Jurkat, Clone E6-1 (cell line): Measurements from ENCODE around the gene PAX6.

Source experiments
- DNase-seq: peaks from one replicate; pipeline ENCODE4 v3.0.0-alpha.2; 2011; ENCODE audit warnings: low read depth, low spot score
- H3K4me3 ChIP-seq: 2 replicates; pipeline ENCODE4 v1.5.1; 2011; ENCODE audit warnings: mild to moderate bottlenecking, low read length, control low read depth, moderate library complexity

The PAX6 gene

DNA sequence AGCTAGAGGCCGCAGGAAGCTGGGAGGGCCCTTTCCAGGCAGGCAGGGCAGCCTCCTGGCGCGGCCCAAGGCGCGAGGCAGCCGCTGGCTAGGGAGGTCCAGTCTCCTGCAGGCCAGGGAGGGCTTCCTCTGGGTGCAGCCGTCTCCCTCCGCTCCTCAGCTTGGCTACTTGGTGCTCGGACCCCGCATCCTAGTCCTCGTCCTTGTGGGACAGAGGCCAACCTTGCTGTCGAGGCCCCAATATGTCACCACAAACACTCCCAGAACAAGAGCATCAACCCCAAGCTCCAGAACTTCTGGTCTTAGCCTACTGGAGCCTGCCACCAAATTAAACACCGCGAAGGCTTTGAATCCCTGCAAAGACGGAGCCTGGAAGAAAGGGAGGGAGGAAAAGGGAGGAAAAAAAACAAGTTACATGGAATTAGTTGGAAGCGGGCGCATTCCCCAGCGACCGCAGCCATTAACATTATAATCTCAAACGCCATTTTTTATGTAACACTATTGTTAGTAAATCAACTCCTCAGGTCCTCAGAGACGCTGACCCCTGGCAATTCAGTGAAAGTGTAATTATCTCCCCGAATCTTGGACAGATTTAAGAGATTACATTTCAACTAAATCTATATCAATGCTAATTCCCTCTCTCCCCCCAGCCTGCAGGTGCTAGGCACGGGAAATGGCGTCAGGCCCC is 12.7 kb upstream of the PAX6 start:
- H3K4me3 ChIP-seq, result no peak overlapping the region
- no peak for DNase-seq

DNA sequence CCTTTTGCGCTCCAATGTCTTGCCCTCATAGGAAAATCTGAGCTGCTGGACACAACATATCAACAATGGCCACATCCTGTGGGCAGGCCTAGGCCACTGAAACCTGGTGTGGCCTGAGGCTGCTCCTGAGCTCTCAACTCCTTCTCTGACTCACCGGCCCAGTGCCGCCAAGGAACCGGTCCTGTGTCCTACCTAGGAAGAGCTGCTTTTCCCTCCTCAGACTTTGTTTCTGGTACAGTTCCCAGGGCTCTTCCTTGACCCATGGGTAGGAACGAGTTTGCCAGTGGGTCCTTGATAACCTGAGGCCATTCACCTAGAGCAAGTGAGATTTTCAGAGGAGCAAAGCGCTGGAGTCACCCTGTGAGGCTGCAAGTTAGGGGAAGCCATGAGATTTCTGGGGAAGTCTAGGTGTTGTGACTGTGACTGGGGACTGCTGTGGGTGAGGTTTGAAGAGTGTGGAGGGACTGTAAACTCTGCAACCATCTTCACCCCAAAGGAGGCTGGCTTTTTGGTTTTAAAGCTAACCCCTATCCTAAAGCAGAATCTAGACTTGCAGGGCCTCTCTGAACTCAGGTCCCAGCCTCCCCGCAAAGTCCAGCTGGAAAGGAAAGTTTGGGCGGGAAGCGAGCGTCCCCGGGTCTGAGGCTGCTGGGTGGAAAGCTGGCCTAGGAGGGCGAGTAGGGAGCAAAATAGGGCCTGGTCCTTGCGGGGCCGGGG is 12.0 kb upstream of the PAX6 start:
- no peak for DNase-seq
- H3K4me3 ChIP-seq, result no peak overlapping the region

DNA sequence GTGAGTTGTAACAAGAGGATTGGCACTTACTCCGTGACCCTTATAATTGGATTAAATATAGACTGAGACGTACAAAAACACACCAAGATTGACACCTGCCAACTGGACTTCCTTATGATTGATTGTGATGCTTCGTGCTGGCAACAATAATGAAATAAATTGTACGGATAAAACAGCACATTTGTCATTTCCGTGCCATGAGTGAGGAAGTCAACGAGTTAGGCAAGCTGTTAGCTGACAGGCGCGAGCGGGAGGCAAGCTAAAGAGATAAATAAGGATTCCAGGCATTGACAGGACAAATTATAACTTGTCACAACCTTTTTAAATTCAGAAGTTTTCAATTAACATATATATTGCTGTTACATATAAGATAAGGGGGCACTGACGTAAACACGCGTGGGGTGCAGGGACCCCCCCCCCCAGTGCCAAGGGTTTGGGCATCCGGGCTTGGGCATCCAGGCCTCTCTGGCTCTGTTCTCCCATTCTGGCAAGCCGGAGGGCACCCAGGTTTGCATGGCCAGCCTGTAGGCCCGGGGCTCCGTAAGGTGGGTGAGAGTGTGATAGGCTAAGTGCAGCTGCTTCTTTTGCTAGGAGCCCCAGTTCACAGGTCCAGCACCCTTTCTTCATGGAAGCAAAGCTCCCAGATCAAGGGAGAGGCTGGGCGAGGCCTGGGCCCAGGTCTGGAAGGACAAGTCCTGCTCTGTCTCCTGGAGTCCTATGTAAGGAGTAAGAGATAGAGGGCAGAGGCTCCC is 11.2 kb upstream of the PAX6 start:
- H3K4me3 ChIP-seq, result no peak overlapping the region
- no peak for DNase-seq

DNA sequence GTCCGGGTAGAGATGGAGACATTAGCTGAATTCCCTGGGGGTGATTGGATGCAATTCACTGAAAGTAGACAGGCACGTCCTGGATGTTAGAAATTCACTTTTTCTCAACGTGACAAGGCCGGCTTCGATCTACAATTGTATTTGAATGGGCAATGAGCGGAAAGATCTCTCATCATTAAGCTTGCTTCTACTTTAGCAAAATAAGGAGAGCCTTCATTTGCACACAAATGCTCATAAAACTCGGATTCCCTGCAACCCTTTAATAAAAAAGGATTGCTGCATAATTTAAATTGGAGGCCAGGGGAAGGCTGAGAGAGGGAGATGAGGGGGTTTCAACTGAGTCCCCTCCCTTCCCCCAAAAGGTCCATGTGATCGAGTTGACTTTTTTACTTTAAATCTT is 10.6 kb upstream of the PAX6 start:
- no peak overlapping the region for H3K4me3 ChIP-seq
- no peak for DNase-seq

DNA sequence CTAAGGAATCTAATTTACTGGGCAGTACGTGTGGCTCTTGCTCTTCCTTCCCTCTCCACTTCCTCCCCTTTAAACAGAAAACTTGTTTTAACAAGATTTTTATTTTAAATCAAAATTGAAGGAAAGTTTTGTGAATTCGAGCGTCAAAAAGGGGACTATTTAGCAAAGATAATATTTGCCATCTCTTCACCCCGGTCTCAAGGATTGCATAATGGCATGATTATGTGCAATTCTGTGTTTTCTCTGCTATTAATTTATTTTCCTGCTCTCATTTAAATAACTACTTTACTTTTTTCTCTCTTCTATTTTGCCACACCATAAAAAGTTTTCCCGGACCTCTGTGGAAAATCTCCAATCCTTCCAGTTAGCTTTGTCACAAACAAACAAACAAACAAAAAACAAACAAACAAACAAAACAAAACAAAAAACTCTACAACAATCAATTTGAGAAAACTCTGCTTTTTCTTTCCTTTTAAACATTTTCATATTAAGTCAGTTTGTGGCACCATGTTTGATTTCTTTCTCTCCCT is 10.2 kb upstream of the PAX6 start:
- no peak for DNase-seq
- H3K4me3 ChIP-seq, result no peak overlapping the region

DNA sequence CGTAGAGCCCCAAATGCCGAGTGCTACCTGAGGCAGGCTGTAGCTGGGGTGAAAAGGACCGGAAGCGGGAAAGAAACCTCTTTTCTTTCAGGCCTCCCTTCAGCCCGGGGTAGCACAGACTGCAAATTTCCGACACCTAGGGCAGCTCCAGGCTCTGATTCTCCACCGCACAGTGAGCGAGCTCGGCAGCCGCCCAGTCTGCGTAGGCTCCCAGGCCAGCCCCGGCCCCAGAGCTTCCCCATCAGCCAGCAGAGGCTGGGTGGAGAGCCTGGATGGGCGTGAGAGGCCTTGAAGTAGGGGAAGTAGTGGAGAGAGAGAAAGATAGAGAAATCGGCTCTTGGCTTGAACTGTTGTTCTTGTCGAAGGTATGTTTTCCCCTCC is 9.3 kb upstream of the PAX6 start:
- no peak for DNase-seq

DNA sequence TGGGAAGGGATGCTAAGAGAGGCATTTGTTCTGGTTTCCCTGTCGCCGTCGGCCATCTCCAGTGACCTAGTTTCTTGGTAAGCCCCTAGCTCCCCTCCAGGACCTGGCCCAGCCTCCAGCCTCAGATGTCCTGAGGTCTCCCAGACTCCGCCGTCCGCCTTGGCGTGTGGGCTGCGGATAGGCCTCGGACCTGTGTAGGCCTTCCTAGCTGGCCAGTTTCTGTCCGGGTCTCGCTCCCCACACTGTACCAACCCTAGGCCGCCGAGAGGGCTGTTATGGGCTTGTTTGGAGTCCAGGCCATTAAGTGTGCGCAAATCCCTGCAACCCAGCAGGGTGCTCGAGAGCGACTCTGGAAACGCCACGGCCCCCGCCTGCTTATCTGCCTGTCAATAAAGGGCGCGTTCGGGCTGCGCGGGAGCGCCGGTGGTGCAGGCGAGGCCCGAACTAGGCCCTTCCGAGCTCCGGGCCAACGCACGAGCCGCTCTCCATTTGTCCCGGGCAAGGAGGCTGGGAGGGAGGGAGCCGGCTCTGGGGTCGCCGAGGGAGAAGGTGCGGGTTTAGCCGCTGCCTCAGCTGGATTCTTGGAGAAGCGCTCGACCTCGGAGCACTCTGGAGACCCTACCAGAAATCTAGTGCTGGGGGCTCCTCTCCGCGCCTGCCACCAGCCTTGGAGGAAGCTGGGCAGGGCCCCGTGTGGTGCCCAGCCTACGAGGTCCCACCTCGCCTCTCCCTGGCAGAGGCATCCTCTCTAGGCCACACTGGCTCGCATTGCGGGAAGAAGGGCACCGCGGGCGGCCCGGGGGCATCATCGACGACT is 8.7 kb upstream of the PAX6 start:
- no peak for DNase-seq
- H3K4me3 ChIP-seq, result no peak overlapping the region

More for the DNA sequence above, 9.3 kb upstream of the PAX6 start:
- no peak overlapping the region for H3K4me3 ChIP-seq

DNA sequence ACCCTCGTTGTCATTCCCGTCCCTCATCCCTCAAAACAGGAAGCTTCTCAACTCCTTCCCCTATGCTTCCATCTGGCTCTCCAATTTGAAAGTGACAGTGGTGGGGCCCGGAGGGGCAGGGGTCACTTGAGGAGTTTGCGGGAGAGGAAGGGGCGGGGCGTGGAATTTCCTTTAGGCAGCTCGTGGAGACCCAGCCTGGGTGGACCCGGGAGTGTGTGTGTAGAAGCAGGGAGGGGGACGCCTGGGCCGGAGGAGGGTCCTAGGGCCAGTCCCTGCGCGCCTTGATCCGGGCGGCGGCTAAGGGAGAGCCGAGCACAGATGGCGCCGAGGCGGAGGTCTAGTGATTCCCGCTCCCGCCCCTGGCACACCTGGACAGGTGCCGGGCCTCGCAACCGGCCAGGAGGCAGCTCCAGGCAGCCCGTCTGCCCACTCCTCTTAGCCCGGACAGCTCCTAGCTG is 7.8 kb upstream of the PAX6 start:
- DNase-seq, result no peak

DNA sequence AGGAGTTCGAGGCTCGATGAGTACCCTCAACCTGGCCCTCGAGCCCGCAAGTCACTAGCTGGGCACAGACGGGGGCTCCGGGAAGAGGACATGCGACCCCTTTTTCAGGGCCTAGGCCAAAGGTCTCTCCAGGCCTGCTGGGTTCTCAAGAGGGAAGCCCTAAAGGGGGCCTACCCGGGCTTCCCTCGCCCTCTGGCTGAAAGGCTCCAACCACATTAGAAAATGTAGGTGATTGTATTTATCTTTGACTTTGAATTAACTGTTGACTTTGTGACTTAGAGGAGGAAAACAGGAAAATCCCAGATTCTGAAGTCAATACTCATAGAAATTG is 7.3 kb upstream of the PAX6 start:
- no peak for DNase-seq
- H3K4me3 ChIP-seq, result no peak overlapping the region

More for the DNA sequence above, 7.8 kb upstream of the PAX6 start:
- no peak overlapping the region for H3K4me3 ChIP-seq

DNA sequence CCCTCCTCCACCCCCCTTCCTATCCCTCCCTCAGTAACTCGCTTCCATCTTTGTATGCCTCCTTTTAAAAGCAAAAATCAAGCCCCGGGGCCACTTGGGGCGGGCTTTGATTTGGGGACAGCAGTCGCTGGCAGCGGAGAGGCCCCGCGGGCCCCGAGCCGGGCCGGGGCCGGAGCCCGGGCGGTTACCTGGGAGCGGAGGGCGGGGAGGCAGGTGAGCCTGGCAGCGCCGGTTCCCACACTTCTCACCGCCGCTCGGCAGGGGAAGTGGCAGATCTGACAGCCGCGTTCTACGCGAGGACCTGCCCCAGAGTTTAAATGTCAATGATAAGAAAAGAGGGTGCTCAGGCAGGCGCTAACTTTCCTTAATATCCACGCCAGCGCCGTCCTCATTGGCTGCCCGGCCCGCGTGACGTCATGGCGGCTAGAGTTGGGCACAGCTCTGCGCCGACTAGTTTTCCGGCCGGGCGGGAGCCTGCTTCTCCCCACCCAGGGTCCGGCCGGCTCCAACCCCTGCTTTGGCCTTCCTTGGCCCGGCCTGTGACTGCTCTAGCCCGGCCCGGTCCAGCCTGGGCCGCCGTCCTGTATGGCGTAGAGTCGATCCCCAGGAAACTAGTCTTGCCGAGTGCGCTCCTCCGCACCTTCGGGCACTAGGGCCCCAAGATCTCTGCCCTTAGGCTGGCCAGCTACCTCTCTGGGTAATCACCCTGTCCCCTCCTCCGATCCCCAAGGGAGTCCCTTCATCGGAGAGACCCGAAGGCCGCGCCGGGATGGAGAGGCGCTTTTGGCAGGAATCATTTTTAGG is 6.7 kb upstream of the PAX6 start:
- H3K4me3 ChIP-seq, result peak overlapping the region; percentile 32
- no peak for DNase-seq

DNA sequence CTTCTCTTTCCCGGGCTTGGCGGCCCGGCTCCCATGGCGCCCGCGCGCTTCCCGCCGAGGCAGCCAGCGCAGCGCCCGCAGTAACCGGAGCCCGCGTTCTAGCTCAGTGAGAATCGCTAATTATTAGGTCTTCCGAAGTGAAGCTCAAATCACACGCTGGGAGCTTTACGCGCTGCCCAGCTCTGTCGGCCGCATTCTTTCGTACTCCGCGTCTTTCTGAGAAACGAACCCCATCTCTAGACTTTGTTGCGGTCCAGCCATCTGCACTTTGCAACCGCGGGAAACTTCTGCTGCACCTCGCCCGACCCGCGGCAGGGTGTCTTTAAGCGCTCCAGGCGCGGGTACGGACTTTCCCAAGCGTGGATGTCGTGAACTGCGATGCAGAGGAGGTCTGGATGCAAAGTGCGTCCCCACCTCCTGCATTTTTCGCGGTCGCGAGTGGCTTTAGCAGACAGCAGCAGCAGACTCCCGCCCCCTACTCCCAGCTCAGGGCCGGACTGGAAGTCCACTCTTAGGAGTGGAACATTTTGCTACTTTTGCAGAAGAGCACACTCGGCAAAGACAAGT is 6.0 kb upstream of the PAX6 start:
- DNase-seq, result peak; percentile 58
- H3K4me3 ChIP-seq, result peak overlapping the region; percentile 32

DNA sequence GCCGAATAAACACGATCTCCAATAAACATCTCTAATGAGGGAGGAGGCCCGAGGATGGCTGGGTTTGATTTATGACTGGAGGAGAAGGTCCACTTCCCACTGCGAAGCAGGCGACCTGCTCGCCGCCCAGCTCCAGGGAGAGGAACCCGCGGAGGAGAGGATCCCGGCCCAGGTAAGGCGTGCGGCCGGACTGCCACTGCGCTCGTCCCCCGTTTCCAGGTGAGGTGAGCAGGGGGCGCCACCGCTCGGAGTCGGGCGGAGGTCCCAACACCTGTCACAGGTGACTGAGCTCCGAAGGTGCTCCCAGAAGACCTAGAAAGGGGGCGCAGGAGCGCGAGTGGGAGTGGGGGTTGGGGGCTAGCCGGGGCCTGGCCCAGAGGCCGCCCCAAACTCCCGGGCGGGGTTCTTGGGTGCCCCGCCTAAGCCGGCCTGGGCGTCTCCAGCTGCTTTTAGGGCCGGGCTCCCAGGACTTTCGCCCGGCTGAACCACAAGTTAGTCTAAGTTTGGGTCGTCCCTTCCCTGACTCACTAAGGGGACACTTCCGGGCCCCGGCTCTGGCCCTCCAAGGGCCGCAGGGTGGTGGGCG is 5.4 kb upstream of the PAX6 start:
- DNase-seq, result no peak

DNA sequence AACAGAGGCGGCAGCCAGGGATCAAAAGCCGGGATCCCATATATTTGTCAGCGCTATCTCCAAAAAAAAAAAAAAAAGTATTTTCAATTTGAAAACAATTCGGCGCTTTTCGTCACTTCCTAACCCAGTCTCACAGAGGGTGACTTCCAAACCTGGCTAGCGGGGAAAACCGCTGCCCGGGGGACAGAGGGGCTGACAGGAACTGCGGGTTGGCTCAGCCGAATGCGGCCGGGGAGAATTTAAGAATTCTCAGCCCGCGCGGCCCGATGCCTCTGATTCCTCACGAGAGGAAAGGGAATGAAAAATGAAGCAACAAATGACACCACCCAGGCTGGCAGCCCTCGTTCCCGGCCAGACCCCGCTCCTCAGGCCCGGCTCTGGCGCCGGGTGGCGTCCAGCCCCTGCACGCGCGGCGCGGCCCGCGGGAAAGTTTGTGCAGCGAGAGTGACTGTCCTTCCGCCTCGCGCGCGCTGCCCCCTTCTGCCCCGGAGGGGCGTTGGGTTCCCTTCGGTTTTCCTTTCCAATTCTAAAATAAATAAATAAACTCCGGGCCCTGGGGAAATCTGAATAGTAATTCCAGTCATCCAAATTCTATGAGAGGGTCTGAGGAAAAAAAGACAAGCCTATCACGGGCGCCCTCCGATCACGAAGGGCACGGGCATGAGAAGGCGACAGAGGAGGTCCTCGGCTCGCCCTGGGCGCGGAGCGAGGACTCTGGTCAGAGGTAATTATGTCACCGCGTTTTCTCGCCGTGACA is 4.8 kb upstream of the PAX6 start:
- no peak for DNase-seq
- H3K4me3 ChIP-seq, result no peak overlapping the region

More for the DNA sequence above, 5.4 kb upstream of the PAX6 start:
- H3K4me3 ChIP-seq, result no peak overlapping the region; the same call in 1 of the 2 replicates

DNA sequence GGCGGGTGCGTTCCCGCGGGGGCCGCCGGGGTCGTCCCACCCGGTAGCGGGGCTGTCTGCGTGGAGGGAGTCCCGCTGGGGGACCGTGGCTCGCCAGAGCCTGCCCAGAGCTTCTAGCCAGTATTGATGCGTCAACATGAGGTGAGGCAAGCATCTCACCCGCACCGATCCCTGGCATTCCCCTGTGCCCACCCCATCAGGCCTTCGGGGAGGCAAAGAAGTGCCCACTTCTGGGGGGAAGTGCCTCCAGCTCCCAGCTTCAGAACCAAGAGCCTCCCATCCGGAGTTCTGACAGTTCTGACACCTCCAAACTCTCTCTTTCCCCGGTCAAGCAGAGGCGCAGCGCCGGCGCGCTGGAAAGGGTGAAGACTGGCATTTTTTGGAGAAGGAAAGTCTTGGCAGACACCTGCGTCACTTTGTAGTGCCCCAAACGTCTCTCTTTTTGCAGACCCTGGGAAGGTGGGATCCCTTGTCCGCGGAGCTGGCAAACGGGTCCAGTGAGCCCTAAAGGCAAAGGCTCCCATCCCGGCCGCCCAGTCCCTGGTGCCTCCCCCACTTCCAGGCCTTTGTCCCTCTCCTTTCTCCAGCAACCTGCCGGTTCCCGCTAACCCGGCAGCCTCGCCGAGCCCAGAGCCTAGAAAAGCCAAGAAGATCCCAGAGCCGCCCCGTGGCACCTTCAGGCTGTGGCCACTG is 3.2 kb upstream of the PAX6 start:
- no peak for DNase-seq
- H3K4me3 ChIP-seq, result no peak overlapping the region

DNA sequence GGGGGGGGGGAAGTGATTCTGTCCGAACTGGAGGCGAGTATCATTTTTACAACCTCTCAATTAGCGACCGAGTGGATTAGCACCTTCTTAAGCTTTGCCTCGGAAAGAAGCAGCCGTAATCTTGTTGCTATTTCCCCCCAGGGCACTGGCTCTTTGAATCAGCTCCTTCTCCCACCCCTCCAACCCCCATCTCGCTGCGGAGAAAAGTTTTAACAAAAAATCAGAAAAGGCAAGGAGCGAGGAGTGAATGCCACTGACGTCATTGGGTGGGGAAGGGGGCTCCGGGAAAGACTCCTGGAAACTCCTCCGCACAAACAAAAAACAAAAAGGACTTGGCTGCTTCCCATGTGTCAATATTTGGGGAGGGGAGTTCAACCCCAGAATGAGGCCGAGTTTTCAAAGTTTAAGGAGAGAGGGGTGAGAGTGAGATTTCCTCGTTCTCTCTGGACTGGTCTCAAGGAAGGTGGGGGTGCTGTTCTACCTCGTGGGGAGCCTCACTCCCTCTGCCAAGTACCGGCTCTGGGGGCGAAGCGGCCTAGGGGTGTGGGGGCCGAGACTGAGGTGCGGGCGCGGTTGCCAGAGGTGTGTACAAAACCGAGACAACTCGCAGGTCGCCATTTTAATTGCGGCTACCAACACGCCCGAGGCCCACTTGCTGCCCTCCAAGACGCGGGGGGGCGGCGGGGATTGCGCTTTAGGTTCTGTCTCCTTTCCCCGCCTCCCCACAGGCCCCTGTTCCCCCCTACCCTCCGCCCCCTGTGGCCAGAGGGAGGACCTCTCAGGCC is 2.5 kb upstream of the PAX6 start:
- no peak for DNase-seq
- peak overlapping the region; percentile 23 for H3K4me3 ChIP-seq
